HG03521 (cell line): Measurements from ENCODE around the gene VSIG10.
A peak's percentile ranks its signal among the peaks of the same experiment; 100 is the strongest.

Experiments
- ATAC-seq: cut with Tn5 transposase; IDR thresholded peaks from one replicate; pipeline ENCODE4 v1.9.1; 2021; ENCODE audit warnings: mild to moderate bottlenecking, moderate library complexity; ENCODE audit not compliant: unreplicated experiment

Gene VSIG10

DNA sequence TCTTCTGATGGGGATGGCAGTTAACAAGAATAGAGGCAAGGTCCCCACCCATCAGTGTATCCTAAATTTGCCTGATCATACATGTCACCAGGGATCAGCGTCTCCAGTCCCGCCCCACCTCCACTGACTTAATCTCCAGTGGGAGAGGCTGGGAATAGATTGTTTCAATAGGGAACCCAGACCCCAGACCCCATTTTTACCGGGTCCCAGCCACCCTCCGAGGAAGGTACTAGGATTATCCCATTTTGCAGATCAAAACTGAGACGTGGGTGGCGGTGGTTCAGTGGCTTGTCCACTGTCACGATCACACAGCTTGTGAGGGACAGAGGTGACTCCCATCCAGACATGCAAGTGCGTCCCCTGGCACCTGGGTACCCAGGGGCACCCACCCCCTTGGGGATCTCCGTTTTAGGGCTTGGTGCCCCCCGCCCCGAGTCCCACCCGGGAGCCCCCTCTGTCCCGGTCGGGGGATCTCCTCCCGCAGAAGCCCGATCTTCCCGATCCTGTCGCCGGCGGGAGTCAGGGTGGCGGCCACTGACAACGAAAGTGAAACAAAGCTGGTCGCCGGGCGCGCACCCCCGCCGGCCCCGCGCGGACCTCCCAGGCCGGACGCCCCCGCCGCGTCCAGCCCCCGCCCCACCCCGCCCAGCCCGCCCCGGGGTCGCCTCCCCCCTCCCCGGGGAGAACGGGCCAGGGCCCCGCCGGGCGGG, 43.4 kb downstream of the VSIG10 start:
- ATAC-seq: peak; percentile 32

DNA sequence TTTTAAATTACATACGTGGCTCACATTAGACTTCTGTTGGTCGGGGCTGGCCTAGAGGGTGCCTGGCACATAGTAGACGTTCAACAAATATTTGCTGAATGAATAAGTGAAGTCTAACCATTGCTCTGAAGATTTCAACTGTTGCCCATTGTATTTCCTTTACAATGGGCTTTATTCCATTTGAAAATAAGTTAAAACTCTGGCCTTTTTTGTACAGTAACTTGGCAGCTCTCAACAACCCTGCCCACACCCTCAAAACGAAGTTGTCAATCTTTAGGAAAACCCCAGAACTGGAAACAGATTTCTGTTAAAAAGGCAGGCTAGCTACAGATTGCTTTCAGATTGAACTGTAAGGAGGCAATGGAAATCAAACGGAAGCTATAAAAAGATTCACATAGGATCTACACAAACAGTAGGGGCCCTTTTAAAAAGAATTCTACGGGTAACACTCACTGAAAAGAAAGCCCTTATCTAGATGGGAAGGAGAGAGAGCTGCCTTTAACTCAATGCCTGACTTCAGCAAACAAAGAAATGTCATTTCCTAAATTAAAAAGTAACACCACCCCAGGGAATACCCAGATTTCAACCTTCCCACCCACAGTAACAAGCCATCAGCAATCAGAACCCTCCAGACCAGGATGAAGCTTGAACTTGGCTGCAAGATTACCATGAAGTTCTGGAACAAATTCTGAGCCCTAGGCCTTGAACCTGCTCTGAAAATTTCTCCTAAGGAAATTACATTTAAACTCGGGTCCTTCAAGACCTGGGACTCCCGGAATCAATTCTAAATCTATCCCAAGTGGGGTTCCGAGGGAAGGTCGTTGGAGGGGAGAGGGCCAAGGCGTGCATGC, 44.2 kb downstream of the VSIG10 start:
- ATAC-seq: no peak

DNA sequence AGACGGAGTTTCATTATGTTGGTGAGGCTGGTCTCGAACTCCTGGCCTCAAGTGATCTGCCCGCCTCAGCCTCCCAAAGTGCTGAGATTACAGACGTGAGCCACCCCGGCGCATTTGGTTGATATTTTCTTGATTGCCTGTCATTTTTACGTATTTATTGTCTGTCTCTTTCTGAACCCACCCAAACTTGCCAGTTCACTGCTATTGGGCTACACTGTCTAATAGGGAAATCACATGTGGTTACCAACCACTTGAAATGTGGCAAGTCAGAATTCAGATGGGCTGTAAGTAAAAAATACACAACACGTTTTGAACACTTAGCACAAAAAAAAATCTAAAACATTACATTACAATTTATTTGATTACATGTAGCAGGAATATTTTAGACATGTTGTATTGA, 44.9 kb downstream of the VSIG10 start:
- no peak for ATAC-seq

DNA sequence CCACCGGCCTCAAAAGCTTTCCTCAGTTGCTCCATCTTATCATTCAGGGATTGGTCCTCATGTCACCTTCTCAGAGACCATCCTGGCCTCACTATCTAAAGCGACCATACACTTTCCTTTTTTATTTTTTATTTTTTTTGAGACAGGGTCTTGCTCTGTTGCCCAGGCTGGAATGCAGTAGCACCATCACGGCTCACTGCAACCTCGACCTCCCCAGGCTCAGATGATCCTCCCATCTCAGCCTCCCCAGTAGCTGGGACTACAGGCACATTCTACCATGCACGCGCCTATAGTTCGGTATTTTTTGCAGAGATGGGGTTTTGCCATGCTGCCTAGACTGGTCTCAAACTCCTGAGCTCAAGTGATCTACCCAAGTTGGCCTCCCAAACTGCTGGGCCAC, 45.6 kb downstream of the VSIG10 start:
- no peak for ATAC-seq

DNA sequence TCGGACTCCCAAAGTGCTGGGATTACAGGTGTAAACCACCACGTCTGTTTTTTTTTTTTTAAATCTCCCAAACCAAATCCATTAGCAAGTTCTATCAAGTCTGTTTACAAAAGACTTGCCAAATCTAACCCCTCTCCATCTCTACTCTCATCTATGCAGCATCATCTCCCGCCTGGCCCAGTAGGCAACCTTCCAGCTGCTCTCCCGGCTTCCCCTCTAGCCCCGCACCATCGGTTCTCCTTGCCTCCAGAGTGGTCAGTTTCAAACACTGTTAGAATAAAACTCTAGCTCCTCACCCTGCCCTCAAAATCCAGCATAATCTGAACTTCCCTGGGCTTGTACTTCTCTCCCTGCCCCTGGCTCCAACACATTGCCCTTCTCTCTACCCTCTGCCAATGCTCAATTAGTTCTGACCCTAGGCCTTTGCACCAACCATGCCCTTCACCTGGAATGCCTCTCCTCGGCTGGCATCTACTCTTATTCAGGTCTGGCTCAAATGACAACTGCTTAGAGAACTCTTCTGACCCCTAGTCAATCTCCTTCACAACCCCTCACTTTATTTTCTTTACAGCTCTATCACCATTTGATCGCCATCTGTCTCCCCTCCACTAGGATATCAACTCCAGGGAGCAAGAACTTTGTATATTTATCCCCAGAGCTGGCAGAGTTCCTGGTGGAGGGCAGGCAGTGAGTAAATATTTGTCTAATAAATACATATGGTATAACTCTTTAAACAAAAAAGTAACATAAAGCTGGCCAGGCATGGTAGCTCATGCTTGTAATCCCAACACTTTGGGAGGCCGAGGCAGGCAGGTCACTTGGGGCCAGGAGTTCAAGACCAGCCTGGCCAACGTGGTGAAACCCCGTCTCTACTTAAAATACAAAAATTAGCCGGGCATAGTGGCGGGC, 47.7 kb downstream of the VSIG10 start:
- ATAC-seq: no peak

DNA sequence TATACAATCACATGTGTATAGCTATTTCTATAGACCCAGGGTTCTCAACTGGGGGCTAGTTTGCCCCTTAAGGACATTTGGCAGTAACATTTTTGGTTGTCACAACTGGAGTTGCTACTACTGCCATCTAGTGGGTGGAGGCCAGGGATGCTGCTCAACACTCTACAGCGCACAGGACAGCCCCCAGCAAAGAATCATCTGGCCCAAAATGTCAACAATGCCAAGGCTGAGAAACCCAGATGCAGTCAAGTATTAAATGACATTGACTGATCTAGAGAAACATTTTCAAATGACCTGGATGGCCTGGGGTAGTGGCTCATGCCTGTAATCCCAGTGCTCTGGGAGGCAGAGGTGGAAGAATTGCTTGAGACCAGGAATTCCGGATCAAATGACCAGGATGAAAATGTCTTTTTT, 48.7 kb downstream of the VSIG10 start:
- ATAC-seq: peak; percentile 65

DNA sequence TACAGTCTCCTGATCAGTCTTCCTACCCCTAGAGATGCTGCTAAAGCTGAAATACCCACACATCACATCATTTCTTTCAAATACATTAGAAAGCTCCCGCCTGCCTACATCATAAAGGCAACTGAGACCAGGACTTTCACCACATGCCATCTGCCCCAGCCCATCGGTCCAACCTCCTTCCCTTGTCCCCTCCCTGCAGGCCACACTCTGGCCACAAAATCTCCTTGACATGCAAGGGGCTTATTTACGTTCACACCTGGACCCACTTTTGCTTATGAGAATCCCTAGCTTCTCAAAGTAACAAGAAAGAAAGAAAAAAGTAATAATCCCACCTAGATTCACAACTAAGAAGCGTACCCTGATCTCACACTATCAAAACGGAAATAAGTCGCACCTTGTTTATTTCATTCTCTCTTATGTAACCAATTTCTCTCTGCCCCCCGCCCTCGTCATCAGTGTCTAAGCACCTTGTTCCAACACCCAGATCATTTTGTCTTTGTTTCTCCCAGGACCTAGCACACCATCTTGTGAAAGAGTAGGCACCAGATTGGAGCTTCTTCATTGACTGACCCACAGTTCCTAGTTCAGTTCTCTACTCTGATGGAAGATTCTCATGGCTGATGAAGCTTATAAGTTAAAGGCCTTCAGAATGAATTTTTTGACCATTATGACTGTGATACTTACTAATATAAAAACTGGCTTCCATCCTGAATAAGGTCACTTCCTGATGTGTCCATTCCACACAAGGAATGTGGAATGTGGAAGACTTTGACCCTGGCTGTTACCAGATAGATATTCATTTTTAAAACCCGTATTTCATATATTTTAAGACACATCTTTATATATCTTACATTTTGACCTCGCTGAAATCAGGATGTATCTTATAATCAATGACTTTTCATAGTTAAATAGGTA, 50.5 kb downstream of the VSIG10 start:
- no peak for ATAC-seq

DNA sequence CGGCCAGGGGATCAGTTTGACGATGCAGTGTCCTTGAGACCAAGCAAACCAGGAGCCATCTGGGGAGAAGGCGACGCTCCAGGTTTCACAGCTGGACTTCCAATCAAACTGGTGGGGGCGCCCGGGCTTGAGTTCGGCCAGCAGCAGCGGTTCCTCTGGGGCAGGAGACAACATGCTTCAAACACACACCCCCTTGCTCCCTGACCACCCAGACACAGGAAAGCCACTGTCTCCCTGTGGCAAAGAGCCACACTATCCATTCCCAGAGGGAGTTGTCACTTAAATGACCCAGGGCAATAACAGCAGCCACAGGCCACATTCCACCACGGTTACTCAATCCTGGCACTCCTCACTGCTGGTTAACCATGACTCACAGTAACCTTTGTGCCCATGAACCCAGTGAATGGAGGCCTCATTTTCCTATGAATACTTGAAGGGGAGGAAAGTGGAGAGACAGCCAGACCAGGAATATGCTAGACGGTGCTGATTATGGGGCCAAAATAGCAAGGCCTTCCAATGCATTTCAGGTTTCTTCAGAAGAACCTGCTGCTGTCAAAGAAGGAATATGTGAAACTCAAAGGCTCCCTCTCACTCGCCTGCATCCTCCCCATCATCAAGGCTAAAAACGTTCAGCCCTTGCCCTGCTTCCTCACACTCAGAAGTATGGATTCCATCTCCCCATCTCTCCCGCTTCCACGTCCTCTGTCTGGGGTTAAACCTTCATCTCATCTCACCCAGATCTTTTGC, 51.3 kb downstream of the VSIG10 start:
- ATAC-seq: no peak

DNA sequence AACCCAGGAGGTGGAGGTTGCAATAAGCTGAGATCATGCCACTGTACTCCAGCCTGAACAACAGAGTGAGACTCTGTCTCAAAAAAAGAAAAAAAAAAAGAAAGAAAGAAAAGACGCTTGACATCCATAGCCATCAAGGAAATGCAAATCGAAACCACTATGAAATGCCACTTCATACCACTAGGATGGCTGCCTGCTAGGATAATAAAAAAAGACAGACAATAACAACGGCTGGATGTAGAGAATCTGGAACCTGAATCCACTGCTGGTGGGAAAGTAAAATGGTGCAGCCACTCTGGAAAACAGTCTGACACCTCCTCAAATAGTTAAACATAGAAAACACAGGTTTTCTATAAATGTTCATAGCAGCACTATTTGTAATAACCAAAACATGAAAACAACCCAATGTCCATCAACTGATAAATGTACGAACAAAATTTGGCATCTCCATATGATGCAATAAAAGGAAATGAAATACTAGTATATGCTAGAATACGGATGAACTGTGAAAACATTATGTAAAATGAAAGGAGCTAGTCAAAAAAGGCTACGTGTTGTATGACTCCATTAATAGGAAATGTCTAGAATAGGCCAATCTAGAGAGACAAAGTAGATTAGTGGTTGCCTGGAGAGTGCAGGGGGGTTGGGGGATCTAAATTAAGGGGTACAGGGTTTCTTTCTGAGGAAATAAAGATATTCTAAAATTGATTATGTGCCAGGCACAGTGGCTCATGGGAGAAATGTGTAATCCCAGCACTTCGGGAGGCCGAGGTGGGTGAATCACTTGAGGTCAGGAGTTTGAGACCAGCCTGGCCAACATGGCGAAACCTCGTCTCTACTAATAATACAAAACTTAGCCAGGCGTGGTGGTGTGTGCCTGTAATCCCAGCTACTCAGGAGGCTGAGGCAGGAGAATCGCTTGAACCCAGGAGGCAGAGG, 52.6 kb downstream of the VSIG10 start:
- ATAC-seq: no peak

DNA sequence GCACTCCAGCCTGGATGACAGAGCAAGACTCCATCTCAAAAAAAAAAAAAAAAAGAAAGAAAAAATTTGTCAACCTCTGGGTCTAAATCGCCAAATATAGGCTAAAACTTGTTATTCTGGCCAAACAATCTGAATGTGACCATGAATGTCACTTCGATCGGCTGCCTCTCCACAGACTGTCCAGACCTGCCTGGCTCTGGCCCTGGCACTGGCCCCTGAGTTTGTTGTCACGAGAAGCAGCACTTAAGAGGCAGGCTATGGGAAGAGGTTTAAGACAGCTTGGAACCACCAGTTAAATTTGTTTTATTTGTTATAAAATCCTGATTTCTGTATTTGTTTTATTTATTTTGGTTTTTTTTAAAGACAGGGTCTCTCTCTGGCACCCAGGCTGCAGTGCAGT, 57.4 kb downstream of the VSIG10 start:
- ATAC-seq: no peak

DNA sequence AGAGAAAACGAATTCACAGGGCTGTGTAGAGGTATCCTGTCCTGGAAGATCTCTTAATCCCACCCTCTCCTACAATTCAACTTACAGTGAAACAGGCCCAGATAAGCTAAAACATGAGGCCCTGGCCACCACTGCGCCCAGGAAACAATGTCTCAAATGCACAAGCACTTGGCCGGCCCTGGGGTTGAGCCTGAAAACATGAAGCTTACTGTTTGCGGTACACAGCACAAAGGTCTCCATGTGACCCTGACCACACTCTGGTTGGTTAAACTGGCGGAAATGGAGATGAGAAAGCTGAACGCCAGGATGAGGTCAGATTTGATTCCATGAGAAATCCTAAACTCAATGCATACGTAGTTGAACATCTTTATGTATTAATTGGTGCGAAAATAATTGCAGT, 59.2 kb downstream of the VSIG10 start:
- ATAC-seq: no peak

DNA sequence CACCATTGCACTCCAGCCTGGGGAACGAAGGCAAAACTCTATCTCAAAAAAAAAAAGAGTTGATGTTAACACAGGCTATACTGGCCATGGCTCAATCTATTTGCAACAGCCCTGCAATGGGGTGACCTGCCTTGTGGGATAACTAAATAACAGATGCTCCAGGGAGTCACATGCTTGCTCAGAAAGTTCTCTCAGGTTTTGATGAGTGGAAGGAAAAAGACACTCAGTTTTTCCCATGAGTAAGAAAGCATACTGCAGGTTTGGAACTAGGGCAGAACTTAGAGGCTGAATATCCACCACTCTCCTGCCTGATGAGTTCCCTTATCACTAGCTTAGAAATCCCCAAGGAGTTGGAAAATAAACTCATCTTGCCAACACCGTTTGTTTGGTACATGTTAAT, 59.7 kb downstream of the VSIG10 start:
- ATAC-seq: no peak

DNA sequence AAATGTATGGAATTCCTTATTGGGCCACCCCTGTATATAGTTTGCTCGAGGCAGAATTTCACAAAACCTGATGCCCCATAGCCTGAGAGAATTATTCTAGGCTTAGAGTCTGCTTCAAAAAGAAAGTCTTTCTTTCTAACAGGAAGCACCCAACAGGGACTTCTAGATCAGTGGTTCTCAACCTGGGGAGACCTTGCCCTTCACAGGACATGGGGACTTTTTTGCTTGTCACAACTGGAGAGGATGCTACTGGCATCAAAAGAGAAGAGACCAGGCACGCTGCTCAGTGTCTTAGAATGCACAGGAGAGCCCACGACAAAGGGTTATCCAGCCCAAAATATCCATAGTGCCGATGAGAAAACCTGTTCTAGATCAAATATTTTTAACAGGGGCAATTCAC, 61.7 kb downstream of the VSIG10 start:
- no peak for ATAC-seq

DNA sequence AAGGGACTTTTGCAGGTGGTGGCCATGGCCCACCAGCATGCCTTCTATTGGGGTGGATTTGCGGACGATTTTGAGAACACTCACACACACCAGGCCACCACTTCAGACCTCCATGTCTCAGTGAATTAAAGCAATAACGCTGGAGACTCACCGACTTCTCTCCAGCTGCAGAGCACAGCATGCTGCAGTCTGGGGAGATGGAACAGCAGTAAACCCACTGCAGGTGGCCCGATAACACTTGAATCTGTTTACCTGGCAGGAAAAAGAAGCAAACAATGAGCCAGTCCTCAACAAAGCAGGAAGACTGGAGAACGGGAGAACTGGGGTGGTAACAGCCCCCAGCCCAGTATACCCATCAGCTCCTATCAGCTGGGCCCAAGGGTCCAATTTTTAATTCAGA, 65.7 kb downstream of the VSIG10 start:
- no peak for ATAC-seq

DNA sequence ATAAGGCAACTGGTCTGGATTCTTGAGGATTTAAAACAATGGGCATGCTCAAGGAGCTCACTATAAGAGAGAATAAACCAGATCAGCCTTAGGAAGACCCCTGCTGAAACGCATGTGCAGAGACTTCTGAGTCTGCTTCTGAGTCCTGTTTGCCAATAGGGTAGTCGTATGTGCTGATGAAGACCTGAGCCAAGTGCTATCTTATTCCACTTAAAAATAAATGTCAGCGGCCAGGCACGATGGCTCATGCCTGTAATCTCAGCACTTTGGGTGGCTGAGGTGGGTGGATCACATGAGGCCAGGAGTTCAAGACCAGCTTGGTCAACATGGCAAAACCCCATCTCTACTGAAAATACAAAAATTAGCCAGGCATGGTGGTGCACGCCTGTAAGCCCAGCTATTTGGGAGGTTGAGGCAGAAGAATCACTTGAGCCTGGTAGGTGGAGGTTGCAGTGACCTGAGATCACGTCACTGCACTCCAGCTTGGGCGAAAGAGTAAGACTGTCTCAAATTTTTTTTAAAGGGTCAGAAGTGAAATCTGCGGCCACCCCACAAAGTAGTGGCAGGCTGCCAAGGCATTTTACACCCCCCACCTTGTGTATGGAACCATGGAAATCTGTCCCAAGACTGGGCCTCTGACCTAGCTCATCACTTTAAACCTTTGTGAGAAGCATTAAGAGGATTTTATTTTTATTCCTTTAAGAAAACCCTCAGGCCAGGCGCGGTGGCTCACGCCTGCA, 67.0 kb downstream of the VSIG10 start:
- no peak for ATAC-seq

DNA sequence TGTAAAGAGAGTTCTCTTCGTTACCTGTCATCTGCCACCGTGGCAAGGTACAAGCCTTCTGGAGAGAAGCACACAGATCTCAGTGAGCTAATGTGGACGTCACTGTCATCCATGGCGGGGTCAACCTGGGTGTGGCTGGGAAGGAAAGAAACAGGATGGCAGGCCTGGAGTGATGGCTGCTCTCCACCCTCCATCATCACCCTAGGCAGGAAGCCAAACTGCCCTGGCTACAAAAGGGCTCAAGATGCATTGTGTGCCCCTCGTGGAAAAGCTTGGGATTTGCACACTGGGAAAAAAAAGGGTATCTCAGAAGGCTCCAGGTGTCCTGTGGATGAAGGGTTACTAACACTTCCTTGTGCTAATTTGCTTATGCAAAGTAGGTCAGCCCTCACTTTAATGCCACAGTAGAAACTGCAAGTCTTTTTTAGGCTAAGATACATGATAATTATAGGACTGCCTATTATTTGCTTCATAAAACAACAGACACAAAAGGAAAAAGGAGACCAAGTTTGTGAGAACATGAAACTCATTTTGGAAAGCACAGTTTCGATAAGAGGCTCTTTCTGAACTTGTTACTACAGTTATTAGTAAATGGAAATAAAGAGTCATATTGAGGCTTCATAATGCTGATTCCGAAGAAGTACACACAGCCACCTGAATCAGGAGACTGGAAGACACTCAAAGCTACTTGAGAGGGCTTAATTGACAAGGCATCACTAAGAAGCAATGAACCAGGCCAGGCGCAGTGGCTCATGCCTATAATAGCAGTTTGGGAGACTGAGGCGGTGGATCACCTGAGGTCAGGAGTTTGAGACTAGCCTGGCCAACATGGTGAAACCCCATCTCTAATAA, 68.4 kb downstream of the VSIG10 start:
- ATAC-seq: peak; percentile 74
